T-helper 1 cell (primary cell): Measurements from ENCODE around the gene RFC2.
"Not testable (repeated sequence)": the region's sequence is repeated elsewhere in the genome, so short reads cannot be mapped to it uniquely, and the experiment has no call there.

Source experiments
- DNase-seq, 5 donors: peaks; one replicate each; pipeline ENCODE4 v3.0.0-alpha.2; 2012 to 2020

Gene RFC2

GRCh38 chr7:74216361-74216761 is 37.8 kb downstream of the RFC2 start:
- DNase-seq = no peak

GRCh38 chr7:74215921-74216320 is 38.3 kb downstream of the RFC2 start:
- no peak for DNase-seq

- no peak for DNase-seq
Observed at GRCh38 chr7:74214816-74215630, 39.2 kb downstream of the RFC2 start.

GRCh38 chr7:74212661-74213060 is 41.5 kb downstream of the RFC2 start:
- no peak for DNase-seq

GRCh38 chr7:74208241-74208640 is 46.0 kb downstream of the RFC2 start:
- DNase-seq = not testable (repeated sequence)

- DNase-seq = no peak
Observed at GRCh38 chr7:74207586-74207985, 46.6 kb downstream of the RFC2 start.

- peak; percentile 50 to 75 (median 67) for DNase-seq
Observed at GRCh38 chr7:74206589-74207120, 47.5 kb downstream of the RFC2 start.

- not testable (repeated sequence) for DNase-seq
Observed at GRCh38 chr7:74206052-74206451, 48.1 kb downstream of the RFC2 start.

GRCh38 chr7:74203956-74204618 is 50.1 kb downstream of the RFC2 start:
- DNase-seq = no peak

- no peak for DNase-seq
Observed at GRCh38 chr7:74202841-74203556, 51.2 kb downstream of the RFC2 start.

GRCh38 chr7:74199551-74200355 is 54.4 kb downstream of the RFC2 start:
- DNase-seq = no peak

GRCh38 chr7:74197449-74198124 is 56.6 kb downstream of the RFC2 start:
- no peak for DNase-seq

GRCh38 chr7:74195968-74196654 is 58.1 kb downstream of the RFC2 start:
- DNase-seq = not testable (repeated sequence)

- DNase-seq = not testable (repeated sequence)
Observed at GRCh38 chr7:74195139-74195860, 58.9 kb downstream of the RFC2 start.

GRCh38 chr7:74194686-74195085 is 59.5 kb downstream of the RFC2 start:
- no peak for DNase-seq

GRCh38 chr7:74193913-74194312 is 60.3 kb downstream of the RFC2 start:
- DNase-seq = no peak

- no peak for DNase-seq
Observed at GRCh38 chr7:74193054-74193453, 61.1 kb downstream of the RFC2 start.

GRCh38 chr7:74191231-74191630 is 63.0 kb downstream of the RFC2 start:
- DNase-seq = no peak

GRCh38 chr7:74190259-74190658 is 63.9 kb downstream of the RFC2 start:
- no peak for DNase-seq

- DNase-seq = no peak
Observed at GRCh38 chr7:74187915-74188675, 66.1 kb downstream of the RFC2 start.
